H9 (cell line): ENCODE results near the gene TNXB. TPM values are rescaled to one million over a fixed set of nuclear protein-coding genes. Genes with fewer than 3 reads are reported as not detected.
A peak's percentile ranks its signal among the peaks of the same experiment; 100 is the strongest.

ENCODE experiments used
- DNase-seq: peaks from one replicate; pipeline ENCODE4 v3.0.0-alpha.2; 2017
- H2AFZ ChIP-seq: one replicate; pipeline ENCODE4 v1.6.1; 2013; ENCODE audit warnings: mild to moderate bottlenecking, low read length, control low read depth, moderate library complexity
- H2AK5ac ChIP-seq: 2 replicates; pipeline ENCODE4 v1.6.1; 2013; ENCODE audit warnings: low read length, control low read depth, mixed read lengths; ENCODE audit not compliant: insufficient read length
- H2BK120ac ChIP-seq: one replicate; pipeline ENCODE4 v1.6.1; 2013; ENCODE audit warnings: low read depth, mild to moderate bottlenecking, low read length, control low read depth, inconsistent platforms; ENCODE audit not compliant: poor library complexity, severe bottlenecking
- H2BK12ac ChIP-seq: 2 replicates; pipeline ENCODE4 v1.6.1; 2013; ENCODE audit warnings: low read length, control low read depth, mixed read lengths, low read depth; ENCODE audit not compliant: insufficient read length
- H2BK15ac ChIP-seq: 2 replicates; pipeline ENCODE4 v1.6.1; 2013; ENCODE audit warnings: low read depth, low read length, control low read depth
- H2BK20ac ChIP-seq: one replicate; pipeline ENCODE4 v1.6.1; 2013; ENCODE audit warnings: low read depth, mild to moderate bottlenecking, low read length, control low read depth, inconsistent platforms; ENCODE audit not compliant: poor library complexity, severe bottlenecking
- H2BK5ac ChIP-seq: 2 replicates; pipeline ENCODE4 v1.6.1; 2013; ENCODE audit warnings: low read length, control low read depth, mixed read lengths; ENCODE audit not compliant: insufficient read length
- H3K14ac ChIP-seq: 2 replicates; pipeline ENCODE4 v1.6.1; 2013; ENCODE audit warnings: low read length, control low read depth; ENCODE audit not compliant: insufficient read depth
- H3K18ac ChIP-seq: 2 replicates; pipeline ENCODE4 v1.6.1; 2013; ENCODE audit warnings: low read depth, mild to moderate bottlenecking, mixed read lengths, low read length, control low read depth; ENCODE audit not compliant: insufficient read length
- H3K23ac ChIP-seq: 2 replicates; pipeline ENCODE4 v1.6.1; 2013; ENCODE audit warnings: low read length, control low read depth, mixed read lengths, low read depth; ENCODE audit not compliant: insufficient read length
- H3K23me2 ChIP-seq: 2 replicates; pipeline ENCODE4 v1.6.1; 2013; ENCODE audit warnings: low read depth, mild to moderate bottlenecking, mixed read lengths, low read length, control low read depth; ENCODE audit not compliant: insufficient read length, poor library complexity, severe bottlenecking
- H3K27ac ChIP-seq: 2 replicates; pipeline ENCODE4 v1.5.1; 2013; ENCODE audit warnings: low read length, control low read depth, mixed read lengths, low read depth; ENCODE audit not compliant: insufficient read length
- H3K27me3 ChIP-seq: 2 replicates; pipeline ENCODE4 v1.6.1; 2013; ENCODE audit warnings: low read length, control low read depth, inconsistent platforms; ENCODE audit not compliant: insufficient read depth
- H3K4ac ChIP-seq: 2 replicates; pipeline ENCODE4 v1.6.1; 2013; ENCODE audit warnings: low read depth, mild to moderate bottlenecking, control low read depth, inconsistent platforms, low read length, moderate library complexity
- H3K4me1 ChIP-seq: 2 replicates; pipeline ENCODE4 v1.6.1; 2013; ENCODE audit warnings: low read length, control low read depth, inconsistent platforms; ENCODE audit not compliant: insufficient read depth
- H3K4me2 ChIP-seq: 2 replicates; pipeline ENCODE4 v1.6.1; 2013; ENCODE audit warnings: low read length, control low read depth, mixed read lengths; ENCODE audit not compliant: insufficient read length, insufficient read depth
- H3K56ac ChIP-seq: 2 replicates; pipeline ENCODE4 v1.6.1; 2013; ENCODE audit warnings: low read depth, mild to moderate bottlenecking, mixed read lengths, low read length, control low read depth; ENCODE audit not compliant: insufficient read length
- H3K79me1 ChIP-seq: 2 replicates; pipeline ENCODE4 v1.6.1; 2013; ENCODE audit warnings: low read depth, mild to moderate bottlenecking, moderate library complexity, low read length, control low read depth, inconsistent platforms; ENCODE audit not compliant: insufficient read depth, poor library complexity, severe bottlenecking
- H3K79me2 ChIP-seq: 2 replicates; pipeline ENCODE4 v1.6.1; 2013; ENCODE audit warnings: low read length, control low read depth, inconsistent platforms; ENCODE audit not compliant: insufficient read depth
- H3K9ac ChIP-seq: 2 replicates; pipeline ENCODE4 v1.6.1; 2013; ENCODE audit warnings: low read length, control low read depth, mixed read lengths; ENCODE audit not compliant: insufficient read length; ENCODE audit errors: extremely low read depth
- H3K9me3 ChIP-seq: one replicate; pipeline ENCODE4 v1.6.1; 2013; ENCODE audit warnings: low read depth, low read length, inconsistent platforms; ENCODE audit not compliant: control insufficient read depth
- H3T11ph ChIP-seq: one replicate; pipeline ENCODE4 v1.6.1; 2013; ENCODE audit warnings: mild to moderate bottlenecking, low read length, control low read depth, inconsistent platforms
- H4K20me1 ChIP-seq: one replicate; pipeline ENCODE4 v1.6.1; 2013; ENCODE audit not compliant: control insufficient read depth, insufficient read length, insufficient read depth
- H4K5ac ChIP-seq: 2 replicates; pipeline ENCODE4 v1.6.1; 2013; ENCODE audit warnings: low read depth, mild to moderate bottlenecking, mixed read lengths, low read length, control low read depth; ENCODE audit not compliant: insufficient read length
- H4K8ac ChIP-seq: replicated peaks from 2 replicates; pipeline ENCODE4 v1.6.1; 2013; ENCODE audit warnings: low read length, control low read depth, mixed read lengths, low read depth; ENCODE audit not compliant: insufficient read length
- H4K91ac ChIP-seq: 2 replicates; pipeline ENCODE4 v1.6.1; 2013; ENCODE audit warnings: low read depth, mild to moderate bottlenecking, moderate library complexity, mixed read lengths, low read length, control low read depth; ENCODE audit not compliant: insufficient read length
- H3K27ac Mint-ChIP-seq, 3 experiments: 2 replicates in 2 of 3; 3 replicates in 1 of 3; pipeline ENCODE4 v1.8.0; 2020 to 2021; ENCODE audit warnings: mixed read lengths in 3 of 3, mild to moderate bottlenecking in 1 of 3, moderate library complexity in 1 of 3
- H3K27me3 Mint-ChIP-seq: 2 replicates; pipeline ENCODE4 v1.8.0; 2021; ENCODE audit warnings: low read depth, mild to moderate bottlenecking, moderate library complexity, mixed read lengths
- H3K36me3 Mint-ChIP-seq, 3 experiments: 2 replicates in 2 of 3; 3 replicates in 1 of 3; pipeline ENCODE4 v1.8.0; 2020 to 2021; ENCODE audit warnings: low read depth in 3 of 3, mixed read lengths in 3 of 3; ENCODE audit not compliant: insufficient read depth in 1 of 3
- H3K4me1 Mint-ChIP-seq, 2 experiments: 2 replicates each; pipeline ENCODE4 v1.8.0; 2020; ENCODE audit warnings: mixed read lengths in 2 of 2
- H3K4me3 Mint-ChIP-seq, 2 experiments: 2 replicates in 1 of 2; 3 replicates in 1 of 2; pipeline ENCODE4 v1.8.0; 2020 to 2021; ENCODE audit warnings: mild to moderate bottlenecking in 2 of 2, mixed read lengths in 2 of 2, moderate library complexity in 1 of 2
- H3K9me3 Mint-ChIP-seq, 2 experiments: 2 replicates in 1 of 2; 3 replicates in 1 of 2; pipeline ENCODE4 v1.8.0; 2020; ENCODE audit warnings: mild to moderate bottlenecking in 2 of 2, mixed read lengths in 2 of 2, moderate library complexity in 1 of 2
- CTCF ChIP-seq: fragments of 200-600 bp; sonication (generic); conservative IDR thresholded peaks from 3 replicates; pipeline ENCODE4 v1.8.0; 2021; ENCODE audit warnings: antibody characterized with exemption, mild to moderate bottlenecking
- WGBS: extraction: QIAGEN DNeasy Blood & Tissue Kit; methylation state at CpG from one replicate; pipeline ENCODE4 v1.1.7; 2013; ENCODE audit warnings: missing lambda C conversion rate, low lambda C conversion rate, mixed read lengths; ENCODE audit not compliant: insufficient read length; ENCODE audit errors: extremely low coverage; 5-methylcytosine and 5-hydroxymethylcytosine counted together
- total RNA-seq: library from RNA; stranded (reverse); gene quantifications from 2 replicates; pipeline ENCODE4 v1.2.1, GENCODE V29; 2021

Gene TNXB
- total RNA-seq, 1 experiment from 2014 or later, result 5.0 TPM

- peak overlapping the region; percentile 46 to 90 (median 60); a peak in 3 of 7 replicates for H3K27ac Mint-ChIP-seq
- Histone ChIP-seq H3K56ac (no peak overlapping the region), H3K79me2 (no peaks in the 10 kb centered on the region), H2BK12ac (no peak overlapping the region), H3K23ac (no peak overlapping the region), H3T11ph (no peak overlapping the region), H3K9ac (no peak overlapping the region), H3K79me1 (no peaks in the 10 kb centered on the region), H3K4me1 (no peaks in the 10 kb centered on the region), H3K9me3 (no peaks in the 10 kb centered on the region), H3K23me2 (no peaks in the 10 kb centered on the region), H3K27ac (no peak overlapping the region), H4K91ac (no peak overlapping the region), H3K18ac (no peak overlapping the region), H3K4me2 (no peak overlapping the region), H2AK5ac (no peak overlapping the region), H2BK15ac (no peak overlapping the region), H2AFZ (no peak overlapping the region), H4K8ac (no peak overlapping the region), H3K14ac (no peak overlapping the region), H2BK120ac (no peak overlapping the region), H2BK5ac (no peak overlapping the region), H2BK20ac (no peak overlapping the region), H4K5ac (no peak overlapping the region), H4K20me1 (no peaks in the 10 kb centered on the region), H3K4ac (no peak overlapping the region), H3K27me3 (no peaks in the 10 kb centered on the region)
- H3K27me3 Mint-ChIP-seq, result no peaks in the 10 kb centered on the region
- TF ChIP-seq CTCF, result peak; percentile 94
- H3K9me3 Mint-ChIP-seq, result no peaks in the 10 kb centered on the region; a peak in 1 of 5 replicates
- no CpG with 5 or more reads among the region's 17 CpGs for WGBS
- peaks cover 0 to 2% of the 10 kb centered on the region in 2 experiments; a peak in 2 of 4 replicates for H3K4me1 Mint-ChIP-seq
- H3K4me3 Mint-ChIP-seq, result no peak overlapping the region; a peak in 2 of 5 replicates
- peaks cover 15 to 74% (median 69%) of the 10 kb centered on the region in 3 experiments; a peak in 6 of 7 replicates for H3K36me3 Mint-ChIP-seq
- DNase-seq, result peak; percentile 91
Measured at GRCh38 chr6:32118782-32119628, 9.9 kb upstream of the TNXB start.
